GM12874 (cell line): ENCODE data around the gene IGFALS.

Source experiments
- TF ChIP-seq, protein P1 (sequence below): IDR thresholded peaks from 2 replicates; pipeline ENCODE4 v1.5.1; 2011; ENCODE audit warnings: low read depth, mild to moderate bottlenecking, control low read depth, low read length, moderate library complexity; ENCODE audit not compliant: insufficient read depth

The IGFALS gene

DNA sequence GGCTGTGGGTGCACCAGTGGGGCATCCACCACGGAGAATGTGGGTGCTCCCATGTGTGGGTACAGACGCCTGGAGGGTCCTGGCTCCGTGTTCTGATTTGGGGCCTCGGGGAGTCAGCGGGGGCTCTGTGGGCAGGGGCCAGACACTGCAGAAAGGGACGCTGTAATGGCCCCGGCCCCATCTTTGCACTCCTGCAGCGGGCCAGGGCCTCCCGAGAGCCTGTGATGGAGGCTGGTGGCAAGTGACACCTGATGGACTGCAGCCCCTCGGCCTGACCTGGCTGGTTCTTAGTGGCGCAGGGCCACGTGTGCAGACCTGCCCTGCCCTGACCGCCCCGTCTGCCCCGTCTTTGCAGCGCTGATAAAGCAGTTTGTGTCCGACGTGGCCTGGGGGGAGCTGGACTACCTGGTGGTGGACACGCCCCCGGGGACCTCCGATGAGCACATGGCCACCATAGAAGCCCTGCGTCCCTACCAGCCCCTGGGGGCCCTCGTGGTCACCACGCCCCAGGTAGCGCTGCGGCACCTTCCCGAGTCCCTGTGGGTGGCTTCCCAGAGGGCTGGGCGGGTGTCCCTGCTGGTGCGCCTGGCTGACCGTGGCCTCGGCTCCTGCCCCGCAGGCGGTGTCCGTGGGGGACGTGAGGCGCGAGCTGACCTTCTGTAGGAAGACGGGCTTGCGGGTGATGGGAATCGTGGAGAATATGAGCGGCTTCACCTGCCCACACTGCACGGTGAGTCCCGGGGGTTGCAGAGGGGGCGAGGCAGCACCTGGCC is 6.0 kb downstream of the IGFALS start:
- TF ChIP-seq, protein P1, sequence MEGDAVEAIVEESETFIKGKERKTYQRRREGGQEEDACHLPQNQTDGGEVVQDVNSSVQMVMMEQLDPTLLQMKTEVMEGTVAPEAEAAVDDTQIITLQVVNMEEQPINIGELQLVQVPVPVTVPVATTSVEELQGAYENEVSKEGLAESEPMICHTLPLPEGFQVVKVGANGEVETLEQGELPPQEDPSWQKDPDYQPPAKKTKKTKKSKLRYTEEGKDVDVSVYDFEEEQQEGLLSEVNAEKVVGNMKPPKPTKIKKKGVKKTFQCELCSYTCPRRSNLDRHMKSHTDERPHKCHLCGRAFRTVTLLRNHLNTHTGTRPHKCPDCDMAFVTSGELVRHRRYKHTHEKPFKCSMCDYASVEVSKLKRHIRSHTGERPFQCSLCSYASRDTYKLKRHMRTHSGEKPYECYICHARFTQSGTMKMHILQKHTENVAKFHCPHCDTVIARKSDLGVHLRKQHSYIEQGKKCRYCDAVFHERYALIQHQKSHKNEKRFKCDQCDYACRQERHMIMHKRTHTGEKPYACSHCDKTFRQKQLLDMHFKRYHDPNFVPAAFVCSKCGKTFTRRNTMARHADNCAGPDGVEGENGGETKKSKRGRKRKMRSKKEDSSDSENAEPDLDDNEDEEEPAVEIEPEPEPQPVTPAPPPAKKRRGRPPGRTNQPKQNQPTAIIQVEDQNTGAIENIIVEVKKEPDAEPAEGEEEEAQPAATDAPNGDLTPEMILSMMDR, result no peak

DNA sequence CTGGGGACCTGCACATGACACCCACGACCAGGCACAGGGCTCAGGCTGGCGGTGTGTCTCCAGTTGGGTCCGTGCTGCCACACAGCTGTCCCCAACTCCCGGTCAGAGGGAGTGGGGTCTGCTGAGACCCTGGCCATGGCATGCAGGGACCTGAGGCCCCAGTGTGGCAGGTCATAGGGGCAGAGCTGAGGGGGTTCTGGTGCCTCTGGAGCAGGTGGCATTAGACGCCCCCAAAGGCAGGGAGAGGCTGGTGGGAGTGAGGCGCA is 6.5 kb downstream of the IGFALS start:
- TF ChIP-seq, protein P1, result no peak

DNA sequence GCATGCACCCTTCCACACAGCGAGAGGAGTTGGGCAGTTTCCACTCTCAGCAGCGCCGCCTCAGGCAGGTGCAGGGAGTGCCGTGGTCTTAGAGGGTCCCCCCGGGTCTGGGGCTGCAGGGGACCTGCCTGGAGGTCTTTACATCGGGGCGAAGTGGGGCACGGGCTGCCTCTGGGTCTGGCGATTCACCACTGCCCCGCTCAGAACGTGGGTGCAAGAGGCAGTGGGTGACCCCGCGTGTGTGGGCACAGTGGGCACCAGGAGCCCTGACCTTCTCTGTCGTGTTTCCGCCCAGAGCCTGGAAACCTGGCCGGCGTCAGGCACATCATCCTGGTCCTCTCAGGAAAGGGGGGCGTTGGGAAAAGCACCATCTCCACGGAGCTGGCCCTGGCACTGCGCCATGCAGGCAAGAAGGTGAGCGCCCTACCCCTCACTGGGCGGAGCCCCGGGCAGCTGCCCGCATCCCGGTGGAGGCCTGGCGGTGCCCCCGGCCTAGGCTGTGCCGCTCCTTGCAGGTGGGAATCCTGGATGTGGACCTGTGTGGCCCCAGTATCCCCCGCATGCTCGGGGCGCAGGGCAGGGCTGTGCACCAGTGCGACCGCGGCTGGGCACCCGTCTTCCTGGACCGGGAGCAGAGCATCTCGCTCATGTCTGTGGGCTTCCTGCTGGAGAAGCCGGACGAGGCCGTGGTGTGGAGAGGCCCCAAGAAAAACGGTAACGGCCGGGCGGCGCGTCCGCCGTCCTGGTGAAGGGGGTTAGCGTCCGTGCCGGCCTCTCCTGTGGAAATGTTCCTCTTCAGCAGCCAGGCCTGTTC is 7.1 kb downstream of the IGFALS start:
- TF ChIP-seq, protein P1, result no peak

DNA sequence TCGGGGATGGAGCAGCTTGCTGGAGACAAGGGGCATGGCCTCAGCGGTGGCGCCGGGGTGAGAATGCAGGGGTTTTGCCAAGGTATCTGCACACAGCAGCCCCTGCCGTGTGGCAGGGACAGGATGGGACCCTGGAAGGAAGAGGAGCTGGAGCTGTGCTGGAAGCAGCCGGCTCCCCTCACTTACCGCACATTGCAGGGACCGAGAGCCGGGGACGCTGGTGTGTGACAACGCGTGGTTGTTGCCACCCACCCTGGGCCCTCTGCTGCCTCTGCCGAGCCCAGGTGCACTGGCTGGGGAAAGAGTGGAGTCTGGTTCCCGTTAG is 7.7 kb downstream of the IGFALS start:
- TF ChIP-seq, protein P1, result no peak

DNA sequence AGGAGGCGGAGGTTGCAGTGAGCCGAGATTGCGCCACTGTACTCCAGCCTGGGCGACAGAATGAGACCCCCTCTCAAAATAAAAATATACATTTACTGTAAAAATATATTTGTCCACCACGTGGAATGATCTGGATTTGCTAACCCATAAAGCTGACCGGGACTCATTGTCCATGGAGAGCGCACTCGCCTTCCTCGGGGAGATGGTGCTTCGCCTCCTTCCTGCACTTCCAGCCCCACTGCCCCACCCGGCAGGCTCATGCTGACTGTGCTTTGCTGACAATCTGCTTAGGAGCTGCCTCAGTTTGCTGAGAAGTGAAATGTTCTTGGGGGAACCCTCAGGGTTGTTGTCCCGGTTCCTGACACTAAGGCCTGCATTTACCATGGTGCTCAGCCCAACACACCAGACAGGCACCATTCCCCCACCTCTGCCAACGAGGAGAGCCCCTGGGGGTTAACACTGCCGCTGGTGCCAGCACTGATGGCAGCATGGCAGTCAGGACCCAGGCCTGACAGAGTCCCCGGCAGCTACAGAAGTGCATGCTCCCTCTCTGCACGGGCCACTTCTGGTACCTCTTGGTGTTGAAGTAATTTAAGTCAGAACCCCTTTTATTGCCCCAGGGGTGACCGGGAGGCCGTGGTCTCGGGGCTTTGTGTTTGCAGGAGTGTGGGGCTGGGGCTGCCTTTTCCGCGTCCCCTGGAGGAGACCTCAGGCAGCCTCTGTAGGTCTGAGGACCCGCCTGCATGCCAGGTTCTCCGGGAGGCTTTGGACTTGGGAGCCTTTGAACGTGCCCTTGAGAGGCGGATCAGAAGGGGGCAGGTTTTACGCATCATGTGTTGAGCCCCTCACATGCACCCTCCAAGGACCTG is 8.3 kb downstream of the IGFALS start:
- TF ChIP-seq, protein P1, result no peak

DNA sequence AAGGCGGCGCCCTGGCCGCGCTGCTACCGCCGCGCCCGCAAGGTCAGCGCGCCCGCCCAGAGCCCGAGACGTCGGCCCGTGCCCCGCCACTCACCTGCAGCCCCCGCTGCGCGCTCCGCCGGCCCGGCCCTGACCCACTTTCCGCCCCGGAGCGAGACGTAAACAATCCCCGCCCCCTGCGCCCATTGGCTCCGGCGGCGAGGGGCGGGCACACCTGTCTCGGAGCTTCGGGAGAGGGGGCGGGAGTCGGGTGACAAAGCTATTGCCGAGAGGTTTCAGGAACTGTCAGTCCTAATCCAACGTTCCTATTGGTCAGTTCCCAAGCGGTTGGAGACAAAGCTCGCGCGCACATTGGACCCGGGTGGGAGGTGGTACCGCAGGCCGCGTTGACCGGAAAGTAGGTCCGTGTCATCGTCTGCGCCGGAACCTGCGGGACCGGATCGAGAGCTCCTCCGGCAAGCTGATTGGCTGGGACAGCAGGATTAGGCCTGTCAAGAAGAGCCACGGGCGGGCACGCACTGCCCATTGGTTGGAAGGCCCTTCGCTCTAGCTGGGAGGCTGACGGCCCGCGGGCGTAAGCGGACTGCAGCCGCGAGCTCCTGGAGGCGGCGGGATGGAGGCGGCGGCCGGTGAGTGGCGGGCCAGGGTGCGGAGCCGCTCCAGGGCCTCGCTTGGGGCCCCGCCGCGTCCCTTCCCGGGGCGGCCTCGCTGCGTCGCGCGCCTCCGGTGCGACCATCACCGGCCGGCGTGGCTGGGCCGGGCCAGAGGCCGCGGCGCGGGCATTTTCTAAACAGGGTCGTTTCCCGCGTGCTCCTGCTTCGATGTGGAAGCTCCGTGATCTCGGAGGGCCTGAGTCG is 10.9 kb downstream of the IGFALS start, which contains the start of the genes NUBP2 and SPSB3:
Gene NUBP2 (plus strand): TSS at position 553 of the 857 bp plus-strand sequence. CDS start 61 bp downstream, at position 614.
Gene SPSB3 (minus strand): TSS at position 164 of the 857 bp plus-strand sequence. CDS start 1,088 bp downstream, outside the sequence.
- TF ChIP-seq, protein P1, result no peak
